ENCODE measurements around the gene AJAP1.

Gene AJAP1

GRCh38 chr1:4653796-4654725, at the start of gene AJAP1:
TSS of gene AJAP1 (plus strand) at chr1:4654609. CDS start at chr1:4655426, 817 bp downstream.
- H3K27me3 ChIP-seq (ENCODE audit: insufficient read depth, poor library complexity, severe bottlenecking), result no peaks in the 10 kb centered on the region
- ATAC-seq (ENCODE audit: low read depth), result no peak
- H3K4me1 ChIP-seq (ENCODE audit: insufficient read depth, poor library complexity, severe bottlenecking), result peaks cover 22% of the 10 kb centered on the region
- peak within 1 kb of the TSS; percentile 81 for H3K4me3 ChIP-seq (ENCODE audit: severe bottlenecking)
- TF ChIP-seq CTCF (IDR thresholded peaks at IDR 0.05; ENCODE audit: poor library complexity, severe bottlenecking), result no peak
- no peaks in the 10 kb centered on the region for H3K9me3 ChIP-seq (ENCODE audit: severe bottlenecking)
- H3K27ac ChIP-seq (ENCODE audit: poor library complexity, severe bottlenecking), result peak within 1 kb of the TSS; percentile 44
- H3K36me3 ChIP-seq (ENCODE audit: low read depth), result no peaks in the 10 kb centered on the region
- DNase-seq (ENCODE audit: low spot score), result no peak

DNA sequence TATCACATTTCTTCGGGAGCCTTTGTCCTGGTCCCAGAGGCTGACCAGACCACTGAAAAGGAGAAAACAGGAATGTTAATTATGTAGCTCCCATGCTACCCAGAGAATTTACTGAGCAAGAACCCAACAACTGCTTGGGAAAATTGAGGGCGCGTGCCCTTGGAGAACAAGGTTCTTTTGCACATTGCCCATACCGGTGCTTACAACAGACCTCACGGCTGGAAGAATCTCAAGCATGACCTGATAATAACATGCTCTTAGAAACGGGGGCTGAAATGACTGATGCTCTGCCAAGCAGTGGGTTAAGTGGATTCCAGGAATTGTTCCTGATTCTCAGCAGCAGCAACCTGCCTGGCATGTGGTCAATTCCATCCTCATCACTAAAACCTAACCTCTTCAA, 49.3 kb upstream of the AJAP1 start:
- H3K36me3 ChIP-seq (ENCODE audit: low read depth), result no peaks in the 10 kb centered on the region
- no peak for TF ChIP-seq CTCF (IDR thresholded peaks at IDR 0.05; ENCODE audit: poor library complexity, severe bottlenecking)
- peaks cover 7% of the 10 kb centered on the region for H3K4me1 ChIP-seq (ENCODE audit: insufficient read depth, poor library complexity, severe bottlenecking)
- H3K9me3 ChIP-seq (ENCODE audit: severe bottlenecking), result no peaks in the 10 kb centered on the region
- H3K4me3 ChIP-seq (ENCODE audit: severe bottlenecking), result no peak overlapping the region
- DNase-seq (ENCODE audit: low spot score) (no peak), ATAC-seq (ENCODE audit: low read depth) (no peak)
- no peaks in the 10 kb centered on the region for H3K27me3 ChIP-seq (ENCODE audit: insufficient read depth, poor library complexity, severe bottlenecking)
- H3K27ac ChIP-seq (ENCODE audit: poor library complexity, severe bottlenecking), result no peak overlapping the region

- no peak overlapping the region for H3K27ac ChIP-seq (ENCODE audit: poor library complexity, severe bottlenecking)
- H3K4me1 ChIP-seq (ENCODE audit: insufficient read depth, poor library complexity, severe bottlenecking), result no peaks in the 10 kb centered on the region
- TF ChIP-seq CTCF (IDR thresholded peaks at IDR 0.05; ENCODE audit: poor library complexity, severe bottlenecking), result no peak
- no peaks in the 10 kb centered on the region for H3K27me3 ChIP-seq (ENCODE audit: insufficient read depth, poor library complexity, severe bottlenecking)
- no peaks in the 10 kb centered on the region for H3K9me3 ChIP-seq (ENCODE audit: severe bottlenecking)
- H3K4me3 ChIP-seq (ENCODE audit: severe bottlenecking), result no peak overlapping the region
- DNase-seq (ENCODE audit: low spot score), result no peak
- no peak for ATAC-seq (ENCODE audit: low read depth)
- no peaks in the 10 kb centered on the region for H3K36me3 ChIP-seq (ENCODE audit: low read depth)
Measured at GRCh38 chr1:4611563-4612341, 42.7 kb upstream of the AJAP1 start.

DNA sequence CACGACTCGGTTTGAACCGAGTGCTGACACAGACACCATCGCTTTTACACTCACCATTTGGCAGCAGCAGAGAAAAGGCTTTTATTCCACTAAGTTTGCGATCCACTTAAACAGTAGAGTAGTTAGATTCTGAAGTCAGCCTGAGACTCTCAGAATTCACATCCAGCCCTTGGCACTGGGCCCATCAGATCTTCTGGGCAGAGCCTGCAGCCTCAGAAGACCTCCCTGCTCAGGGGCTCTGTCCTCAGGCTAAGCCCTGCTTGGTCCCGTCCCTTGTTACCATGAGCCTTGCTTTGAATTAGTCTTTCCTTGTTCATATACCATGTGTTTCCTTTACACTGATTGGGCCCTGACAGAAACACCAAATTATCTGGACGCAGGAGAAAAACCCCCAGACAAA, 41.4 kb upstream of the AJAP1 start:
- ATAC-seq (ENCODE audit: low read depth) (no peak), DNase-seq (ENCODE audit: low spot score) (no peak)
- Histone ChIP-seq H3K27ac (ENCODE audit: poor library complexity, severe bottlenecking) (no peak overlapping the region), H3K9me3 (ENCODE audit: severe bottlenecking) (no peaks in the 10 kb centered on the region), H3K27me3 (ENCODE audit: insufficient read depth, poor library complexity, severe bottlenecking) (no peaks in the 10 kb centered on the region), H3K4me3 (ENCODE audit: severe bottlenecking) (no peak overlapping the region), H3K36me3 (ENCODE audit: low read depth) (no peaks in the 10 kb centered on the region), H3K4me1 (ENCODE audit: insufficient read depth, poor library complexity, severe bottlenecking) (no peaks in the 10 kb centered on the region)
- no peak for TF ChIP-seq CTCF (IDR thresholded peaks at IDR 0.05; ENCODE audit: poor library complexity, severe bottlenecking)

Data from RWPE2 (cell line).